ENCODE measurements around the gene ABHD10. TPM values are rescaled to one million over a fixed set of nuclear protein-coding genes. Genes with fewer than 3 reads are reported as not detected.
"Not testable (repeated sequence)": the region's sequence is repeated elsewhere in the genome, so short reads cannot be mapped to it uniquely, and the experiment has no call there.

ABHD10 gene
- total RNA-seq, 1 donor from 2014 or later = 26.3 TPM

- Mint-ChIP-seq H3K27ac (ENCODE audit: unreplicated experiment) (no peak overlapping the region), H3K27me3 (ENCODE audit: low read depth) (no peaks in the 10 kb centered on the region), H3K9me3 (ENCODE audit: low read depth) (no peaks in the 10 kb centered on the region)
Observed at GRCh38 chr3:112027826-112028225, 49.0 kb downstream of the ABHD10 start.

GRCh38 chr3:112030901-112031300 is 52.1 kb downstream of the ABHD10 start:
- no peaks in the 10 kb centered on the region for H3K4me1 Mint-ChIP-seq (ENCODE audit: low read depth)
- no peaks in the 10 kb centered on the region for H3K27me3 Mint-ChIP-seq (ENCODE audit: low read depth)
- H3K4me3 Mint-ChIP-seq (ENCODE audit: unreplicated experiment) = no peak overlapping the region
- no peak for DNase-seq (ENCODE audit: low spot score)
- H3K36me3 Mint-ChIP-seq (ENCODE audit: low read depth) = no peaks in the 10 kb centered on the region
- TF ChIP-seq CTCF (IDR thresholded peaks at IDR 0.05) = no peak
- H3K9me3 Mint-ChIP-seq (ENCODE audit: low read depth) = no peaks in the 10 kb centered on the region
- no peak overlapping the region for H3K27ac Mint-ChIP-seq (ENCODE audit: unreplicated experiment)

More at GRCh38 chr3:112027826-112028225, 49.0 kb downstream of the ABHD10 start:
- DNase-seq (ENCODE audit: low spot score) = no peak
- H3K36me3 Mint-ChIP-seq (ENCODE audit: low read depth) = no peaks in the 10 kb centered on the region
- H3K4me3 Mint-ChIP-seq (ENCODE audit: unreplicated experiment) = no peak overlapping the region
- TF ChIP-seq CTCF (IDR thresholded peaks at IDR 0.05) = no peak
- H3K4me1 Mint-ChIP-seq (ENCODE audit: low read depth) = no peaks in the 10 kb centered on the region

GRCh38 chr3:112032098-112032731 is 53.4 kb downstream of the ABHD10 start:
- no peak overlapping the region for H3K4me3 Mint-ChIP-seq (ENCODE audit: unreplicated experiment)
- no peaks in the 10 kb centered on the region for H3K36me3 Mint-ChIP-seq (ENCODE audit: low read depth)
- H3K4me1 Mint-ChIP-seq (ENCODE audit: low read depth) = no peaks in the 10 kb centered on the region
- DNase-seq (ENCODE audit: low spot score) = no peak
- no peaks in the 10 kb centered on the region for H3K9me3 Mint-ChIP-seq (ENCODE audit: low read depth)
- no peak overlapping the region for H3K27ac Mint-ChIP-seq (ENCODE audit: unreplicated experiment)
- no peak for TF ChIP-seq CTCF (IDR thresholded peaks at IDR 0.05)
- H3K27me3 Mint-ChIP-seq (ENCODE audit: low read depth) = no peaks in the 10 kb centered on the region

- no peaks in the 10 kb centered on the region for H3K36me3 Mint-ChIP-seq (ENCODE audit: low read depth)
- H3K9me3 Mint-ChIP-seq (ENCODE audit: low read depth) = peaks cover 3% of the 10 kb centered on the region
- no peaks in the 10 kb centered on the region for H3K27me3 Mint-ChIP-seq (ENCODE audit: low read depth)
- TF ChIP-seq CTCF (IDR thresholded peaks at IDR 0.05) = no peak
- H3K4me1 Mint-ChIP-seq (ENCODE audit: low read depth) = peaks cover 6% of the 10 kb centered on the region
- no peak within 1 kb of the TSS for H3K27ac Mint-ChIP-seq (ENCODE audit: unreplicated experiment)
- DNase-seq (ENCODE audit: low spot score) = no peak
- H3K4me3 Mint-ChIP-seq (ENCODE audit: unreplicated experiment) = no peak within 1 kb of the TSS
Observed at GRCh38 chr3:112034436-112034835, 55.6 kb downstream of the ABHD10 start, which contains the start of gene TMPRSS7. Gene TMPRSS7, plus strand, starts transcription at chr3:112034736. Its CDS starts 110 bp downstream, at chr3:112034846.

GRCh38 chr3:112035241-112035640 is 56.4 kb downstream of the ABHD10 start:
- H3K27me3 Mint-ChIP-seq (ENCODE audit: low read depth) = no peaks in the 10 kb centered on the region
- DNase-seq (ENCODE audit: low spot score) = no peak
- no peak for TF ChIP-seq CTCF (IDR thresholded peaks at IDR 0.05)
- H3K27ac Mint-ChIP-seq (ENCODE audit: unreplicated experiment) = no peak overlapping the region
- no peaks in the 10 kb centered on the region for H3K36me3 Mint-ChIP-seq (ENCODE audit: low read depth)
- no peak overlapping the region for H3K4me3 Mint-ChIP-seq (ENCODE audit: unreplicated experiment)
- peaks cover 6% of the 10 kb centered on the region for H3K4me1 Mint-ChIP-seq (ENCODE audit: low read depth)
- peaks cover 3% of the 10 kb centered on the region for H3K9me3 Mint-ChIP-seq (ENCODE audit: low read depth)

- H3K9me3 Mint-ChIP-seq (ENCODE audit: low read depth); H3K27ac Mint-ChIP-seq (ENCODE audit: unreplicated experiment); H3K4me3 Mint-ChIP-seq (ENCODE audit: unreplicated experiment); DNase-seq (ENCODE audit: low spot score); H3K27me3 Mint-ChIP-seq (ENCODE audit: low read depth); H3K4me1 Mint-ChIP-seq (ENCODE audit: low read depth); H3K36me3 Mint-ChIP-seq (ENCODE audit: low read depth): not testable (repeated sequence)
Observed at GRCh38 chr3:112037194-112037593, 58.4 kb downstream of the ABHD10 start.

Measured in chondrocyte (in vitro differentiated cells).